Activated effector memory CD4-positive, alpha-beta T cell treated with anti-CD3 and anti-CD28 coated beads, Interleukin-2, amount 50 U/mL, for 16 hours (primary cell): ENCODE results near the gene DLX1.

Experiments
- DNase-seq: peaks from one replicate; pipeline ENCODE4 v3.0.0-alpha.2; 2020

Gene DLX1

DNA sequence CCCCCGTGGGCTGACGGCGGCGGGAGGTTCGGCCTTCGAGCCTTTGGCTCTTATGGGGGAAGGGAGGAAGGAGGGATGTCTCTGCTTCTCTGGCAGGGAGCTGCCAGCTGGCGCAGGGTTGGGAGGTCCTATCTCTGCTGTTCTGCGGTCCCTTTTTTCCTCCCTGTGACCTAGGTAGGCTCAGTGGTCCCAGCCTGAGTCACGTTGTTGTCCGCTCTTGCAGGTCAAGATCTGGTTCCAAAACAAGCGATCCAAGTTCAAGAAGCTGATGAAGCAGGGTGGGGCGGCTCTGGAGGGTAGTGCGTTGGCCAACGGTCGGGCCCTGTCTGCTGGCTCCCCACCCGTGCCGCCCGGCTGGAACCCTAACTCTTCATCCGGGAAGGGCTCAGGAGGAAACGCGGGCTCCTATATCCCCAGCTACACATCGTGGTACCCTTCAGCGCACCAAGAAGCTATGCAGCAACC, 2.5 kb downstream of the DLX1 start:
- DNase-seq, result no peak

DNA sequence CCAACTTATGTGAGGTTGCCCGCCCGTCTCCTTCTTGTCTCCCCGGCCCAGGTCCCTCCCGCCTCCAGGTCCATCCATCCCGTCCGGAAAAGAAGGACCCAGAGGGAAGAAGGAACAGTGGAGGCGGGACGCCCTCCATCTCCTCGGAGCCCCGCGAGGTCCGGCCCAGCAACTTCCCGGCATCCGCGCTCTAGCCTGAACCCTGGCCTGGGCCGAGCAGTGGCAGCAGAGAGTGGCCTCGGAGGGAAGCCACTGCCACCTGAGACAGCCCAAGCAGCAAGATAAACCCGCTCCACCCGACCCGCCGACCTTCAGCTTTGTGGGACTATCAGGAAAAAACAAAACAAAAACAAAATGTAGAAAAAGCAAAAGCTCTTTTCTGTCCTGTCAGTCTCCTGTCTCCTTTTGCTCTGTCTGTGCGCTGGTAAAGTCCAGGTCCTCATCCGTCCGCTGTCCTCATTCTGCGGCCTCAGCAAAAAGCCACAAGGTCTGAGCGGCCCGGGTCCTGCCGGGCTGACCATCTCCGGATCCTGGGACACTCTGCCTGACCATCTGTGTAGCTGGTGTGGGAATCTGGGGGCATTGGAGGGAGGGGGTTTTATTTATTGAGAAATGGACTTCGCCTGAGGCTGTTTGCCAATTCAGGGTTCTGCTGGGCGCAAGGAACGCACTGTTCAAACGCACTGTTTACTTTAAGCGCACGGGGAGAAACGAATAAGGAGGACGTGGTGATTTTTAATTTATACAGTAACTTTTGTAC, 3.1 kb downstream of the DLX1 start:
- no peak for DNase-seq

DNA sequence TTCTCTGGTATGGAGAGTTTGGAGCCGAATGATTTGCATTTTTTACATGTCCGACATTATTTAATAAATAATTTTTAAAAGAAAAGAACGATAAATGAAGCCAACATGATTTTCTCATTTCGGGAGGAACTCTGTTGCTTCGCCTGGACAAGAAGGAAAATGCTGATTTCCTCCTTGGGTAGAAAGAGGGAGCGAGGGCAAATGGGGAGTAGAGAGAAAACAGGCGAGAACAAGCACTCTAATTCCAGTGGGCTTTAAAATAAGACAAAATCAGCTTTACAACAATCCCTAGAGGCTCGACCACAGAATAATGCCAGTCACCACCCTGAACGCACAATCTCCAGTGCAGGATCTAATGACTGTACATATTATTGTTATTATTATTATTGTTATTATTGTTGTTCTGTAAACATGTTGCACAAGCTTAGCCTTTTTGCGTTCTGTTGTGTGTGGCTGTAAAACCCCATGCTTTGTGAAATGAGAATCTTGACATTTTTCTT, 3.7 kb downstream of the DLX1 start:
- no peak for DNase-seq

DNA sequence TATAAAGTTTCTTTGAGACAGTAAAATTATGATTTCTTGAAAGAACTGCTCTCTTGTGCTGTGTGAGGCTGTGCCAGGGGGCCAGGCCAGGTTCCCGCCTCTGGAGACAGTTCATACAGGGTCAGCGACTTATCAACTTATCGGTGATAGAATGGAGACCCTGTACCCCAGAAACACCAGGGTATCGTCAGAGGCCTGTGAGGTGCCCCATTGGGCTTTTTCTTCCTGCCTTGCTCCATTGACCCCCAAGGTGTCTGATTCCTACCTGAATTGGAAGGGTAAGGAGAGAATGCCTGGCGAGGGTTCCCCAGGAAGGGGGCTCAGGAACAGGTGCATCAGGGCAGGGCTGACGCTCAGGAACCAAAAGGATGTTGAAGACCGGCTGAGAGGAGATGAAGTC, 4.3 kb downstream of the DLX1 start:
- no peak for DNase-seq

DNA sequence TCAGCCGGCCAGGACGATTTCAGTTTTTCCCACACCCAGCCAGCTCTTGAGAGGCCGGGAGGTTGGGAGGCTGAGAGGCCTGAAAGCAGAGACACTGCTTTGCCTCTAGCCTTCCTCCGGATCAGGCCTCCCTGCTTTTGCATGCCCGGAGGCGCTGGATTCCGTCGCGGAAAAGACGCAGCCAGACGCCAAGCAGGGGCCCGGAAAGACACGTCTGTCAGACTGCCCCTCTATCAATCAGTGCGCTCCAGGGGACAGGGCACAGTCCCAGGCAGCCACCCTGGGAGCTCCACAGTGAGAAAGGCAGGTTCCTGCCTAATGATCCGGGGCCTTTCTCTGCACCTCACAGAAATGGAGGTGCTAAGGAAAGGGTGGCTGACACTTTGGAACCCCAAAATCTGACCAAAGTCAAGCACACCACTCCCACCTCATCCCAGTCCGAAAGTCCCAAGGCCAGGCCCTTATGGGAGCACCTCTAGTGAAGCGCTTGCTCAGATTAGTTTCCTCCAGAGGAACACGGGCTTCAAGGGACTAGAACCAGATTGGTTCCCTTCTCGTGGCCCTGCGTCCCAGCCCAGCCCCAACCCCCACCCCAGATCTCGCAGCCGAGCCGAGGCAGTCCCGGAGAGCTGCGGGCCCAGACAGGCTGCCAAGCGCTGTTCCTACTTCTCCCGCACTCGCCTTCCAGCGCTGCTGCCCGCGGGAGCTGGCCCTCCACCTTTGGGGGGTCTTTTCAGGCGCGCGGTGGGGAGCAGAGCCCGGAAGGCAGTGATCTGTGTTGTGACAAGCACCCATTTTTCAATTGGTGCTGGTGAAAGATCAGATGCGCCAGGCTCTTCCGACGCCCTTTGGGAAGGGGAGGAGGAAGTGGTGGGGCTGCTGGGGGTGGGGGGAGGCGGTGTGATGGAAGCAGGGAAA, 5.0 kb downstream of the DLX1 start:
- DNase-seq, result no peak

DNA sequence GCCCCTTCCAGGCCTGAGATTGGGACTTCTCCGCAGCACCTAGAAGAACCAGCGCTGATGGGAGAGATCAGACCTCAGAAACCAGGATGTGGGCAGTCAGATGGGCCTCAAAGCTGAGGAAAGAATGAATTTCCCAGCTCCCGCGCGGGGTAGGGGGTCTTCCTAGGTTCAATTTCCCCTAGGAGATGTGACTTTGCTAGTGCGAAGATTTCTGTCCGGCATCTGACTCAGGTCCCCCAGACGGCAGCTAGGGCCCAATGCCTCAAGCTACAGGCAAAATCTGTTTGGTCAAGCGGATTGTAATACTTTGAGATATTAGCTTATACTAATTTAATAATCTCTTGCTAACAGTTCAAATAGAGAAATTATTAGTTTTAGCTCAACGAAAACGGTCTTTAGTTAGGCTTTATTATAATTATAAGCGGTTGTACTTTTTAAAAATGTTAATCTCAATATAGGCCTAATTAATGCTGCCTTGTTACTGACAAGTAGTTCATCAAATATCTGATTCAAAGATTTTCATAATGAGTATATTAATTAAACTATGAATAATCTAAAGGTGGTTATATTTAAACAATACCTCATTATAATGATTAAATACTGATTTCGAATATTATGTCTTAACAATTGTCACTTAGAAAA, 5.8 kb downstream of the DLX1 start:
- DNase-seq, result no peak

DNA sequence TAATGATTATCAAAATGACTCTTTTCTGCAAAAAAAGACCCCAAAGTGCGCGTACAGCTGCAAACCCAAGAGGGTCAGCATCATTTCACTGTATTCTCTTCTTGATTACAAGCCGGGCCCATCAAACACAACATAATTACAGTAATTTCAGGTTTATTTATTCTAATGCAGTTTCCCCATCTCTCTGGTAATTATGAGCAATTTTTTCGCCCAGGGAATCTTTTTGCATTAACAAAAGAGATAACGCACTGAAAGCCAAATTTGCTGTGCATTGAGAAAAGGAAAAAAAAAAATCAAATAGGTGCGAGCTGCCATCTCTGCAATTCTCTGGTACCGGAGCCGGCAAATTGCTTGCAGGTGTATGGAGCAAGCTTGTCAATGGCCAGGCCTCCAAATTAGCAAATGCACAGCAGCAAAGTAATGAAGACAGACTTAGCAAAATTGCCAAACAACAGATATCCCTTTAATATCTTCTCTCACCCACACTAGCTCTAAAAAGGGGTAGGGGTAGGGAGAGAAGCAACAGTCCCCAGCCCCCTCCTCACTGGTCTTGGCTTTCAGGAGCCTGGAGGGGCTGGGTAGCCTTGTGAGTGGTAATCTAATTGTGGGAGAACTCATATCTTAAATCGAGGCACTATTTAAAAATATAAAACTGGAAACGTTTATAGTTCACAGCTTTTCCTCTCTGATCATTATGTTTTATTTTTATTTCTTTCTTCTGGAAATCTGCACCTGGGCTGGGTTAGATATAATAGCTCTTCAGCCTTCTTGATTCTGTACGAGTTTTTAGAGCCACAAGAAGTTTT, 6.7 kb downstream of the DLX1 start:
- no peak for DNase-seq

DNA sequence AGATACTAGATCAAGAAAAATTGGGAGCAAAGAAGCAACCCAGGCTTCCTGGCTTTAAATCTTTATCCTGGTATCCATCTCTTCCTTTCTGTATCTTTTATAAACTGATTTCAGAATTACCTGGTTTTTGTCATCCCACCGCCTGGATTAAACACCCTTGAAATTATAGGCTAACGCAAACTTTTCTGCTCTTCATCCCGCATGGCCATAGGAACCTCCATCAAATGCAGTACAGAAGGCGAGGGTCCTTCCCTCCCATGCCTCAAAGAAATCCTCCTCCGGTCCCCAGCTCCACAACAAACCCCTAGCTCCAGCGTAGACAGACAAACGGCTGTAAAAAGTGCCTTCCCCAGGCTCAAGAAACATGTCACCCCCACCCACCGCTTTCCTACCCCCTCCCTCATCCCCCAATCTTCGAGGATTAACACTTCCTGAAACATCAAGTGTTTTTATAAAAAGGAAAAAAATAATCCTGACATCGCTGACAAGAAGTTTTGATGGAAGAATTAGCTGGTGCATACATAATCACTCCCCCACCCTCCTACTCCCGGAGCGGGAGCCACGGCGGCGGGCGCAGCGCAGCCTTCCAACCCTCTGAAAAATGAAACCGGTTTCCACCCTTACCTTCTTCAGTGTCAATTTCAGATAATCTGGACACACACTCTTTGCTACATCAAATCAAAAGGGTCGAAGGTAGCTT, 7.6 kb downstream of the DLX1 start:
- no peak for DNase-seq

DNA sequence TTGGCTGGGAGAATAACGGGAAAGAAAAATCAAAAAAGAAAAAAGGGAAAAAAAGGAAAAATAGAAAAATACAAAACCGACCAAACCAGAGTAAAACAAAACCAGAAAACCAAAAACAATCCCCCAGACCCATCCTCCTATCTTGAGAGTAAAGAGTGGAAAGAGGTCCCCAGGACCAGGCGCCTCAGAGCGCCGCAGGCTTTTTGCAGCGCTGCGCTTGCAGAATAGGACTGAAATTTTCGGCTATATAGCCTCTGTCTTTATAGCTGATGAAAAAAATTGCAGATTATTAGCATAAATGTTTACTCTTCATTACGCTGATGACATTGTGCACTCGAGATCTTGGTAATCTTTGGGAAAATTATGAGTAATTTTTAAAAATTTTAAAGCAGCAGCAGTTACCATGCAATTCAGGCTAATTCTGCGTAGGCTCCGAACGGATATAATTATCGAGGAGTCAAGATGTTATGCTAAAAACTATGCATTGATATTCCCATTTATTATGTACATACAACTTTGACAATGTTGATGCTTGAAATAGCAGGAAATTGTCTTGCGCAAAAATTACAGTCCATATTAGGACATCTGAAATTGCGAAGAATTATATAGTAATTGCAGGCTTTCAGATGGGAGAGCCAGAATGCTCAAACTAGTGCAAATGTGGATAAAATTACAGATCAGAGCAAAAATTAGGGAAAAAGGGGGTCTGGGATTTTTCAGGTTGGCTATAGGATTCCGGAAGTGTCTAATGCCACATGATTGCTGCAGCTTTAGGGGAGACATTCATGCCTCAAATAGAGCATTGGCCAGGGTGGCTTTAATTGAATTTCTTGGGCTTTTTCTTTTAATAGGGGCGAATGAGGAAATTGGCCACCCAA, 8.3 kb downstream of the DLX1 start:
- no peak for DNase-seq

DNA sequence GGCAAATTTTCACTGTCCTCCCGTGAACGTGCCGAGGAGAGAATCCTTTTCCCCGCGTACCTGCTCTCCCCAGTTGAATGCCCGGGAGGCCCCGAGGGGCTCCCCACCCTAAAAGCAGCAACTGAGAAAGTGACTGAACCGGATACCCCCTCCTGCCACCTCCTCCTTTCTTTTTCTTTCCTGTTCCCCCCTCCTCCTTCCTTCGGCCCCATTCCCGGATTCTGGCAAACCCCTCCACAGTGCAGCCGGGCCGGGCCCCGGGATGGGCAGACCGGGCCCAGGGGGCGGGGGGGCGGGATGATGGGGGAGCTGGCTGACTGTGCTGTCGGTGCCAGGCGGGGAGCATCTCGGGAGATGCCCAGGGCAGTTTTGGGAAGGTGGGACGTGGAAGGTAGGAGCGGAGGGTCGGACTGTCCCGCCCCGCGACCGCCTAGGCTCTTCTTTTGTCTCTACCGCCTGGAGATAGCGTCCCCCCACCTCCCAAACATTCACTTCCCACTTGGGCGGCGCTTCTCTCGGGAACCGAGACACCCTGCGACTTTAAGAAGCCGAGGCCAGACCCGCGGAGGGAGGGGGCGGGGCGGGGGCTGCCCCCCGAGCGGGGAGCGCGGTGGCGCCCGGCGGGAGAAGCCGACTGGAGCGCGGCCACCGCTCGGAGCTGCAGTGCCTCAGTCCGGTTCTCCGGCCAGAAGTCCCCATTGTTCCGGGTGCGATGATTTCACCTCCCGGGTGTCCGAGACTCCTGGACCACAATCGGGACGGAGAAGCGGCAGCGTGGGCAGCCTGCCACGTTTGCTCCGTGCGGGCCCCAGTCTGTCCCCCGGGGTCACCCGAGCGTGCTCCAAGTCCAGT, 9.2 kb downstream of the DLX1 start:
- DNase-seq, result no peak

DNA sequence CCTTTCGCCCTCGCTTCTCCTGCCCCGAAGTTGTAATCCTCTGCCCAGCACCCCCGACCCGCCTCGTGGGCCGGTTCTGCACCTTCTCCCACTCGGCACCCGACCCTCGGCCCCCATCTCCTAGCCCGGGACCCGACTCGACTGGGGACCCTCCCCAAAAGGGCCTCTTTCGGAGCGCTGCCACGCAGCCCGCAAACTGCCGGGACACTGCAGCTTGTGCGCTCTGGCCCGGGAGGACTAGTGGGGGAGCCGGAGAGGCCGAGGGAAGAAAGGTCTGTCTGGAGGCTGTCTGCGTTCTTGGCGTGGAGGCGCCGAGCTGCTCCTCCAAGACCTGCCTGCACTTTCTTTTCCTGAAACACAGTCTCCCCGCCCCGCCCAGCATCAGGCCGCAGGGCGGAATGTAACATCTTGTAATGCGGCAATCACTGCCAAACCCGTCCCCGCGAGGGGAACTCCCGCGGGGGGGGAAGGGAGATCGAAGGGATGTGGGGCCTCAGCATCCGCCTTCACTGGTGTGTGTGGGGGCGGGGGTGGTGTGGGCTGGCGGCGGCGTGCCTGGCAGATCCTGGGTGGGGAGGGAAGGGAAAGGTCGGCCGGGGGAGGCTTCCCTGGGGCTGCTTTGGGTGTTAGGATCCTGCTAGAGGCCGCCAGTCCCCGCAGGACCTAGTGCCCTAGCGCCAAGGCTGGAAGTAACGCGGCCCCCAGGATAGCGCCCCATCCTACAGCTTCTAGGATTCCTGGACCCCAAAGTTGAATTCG, 10.0 kb downstream of the DLX1 start:
- DNase-seq, result peak; percentile 88

DNA sequence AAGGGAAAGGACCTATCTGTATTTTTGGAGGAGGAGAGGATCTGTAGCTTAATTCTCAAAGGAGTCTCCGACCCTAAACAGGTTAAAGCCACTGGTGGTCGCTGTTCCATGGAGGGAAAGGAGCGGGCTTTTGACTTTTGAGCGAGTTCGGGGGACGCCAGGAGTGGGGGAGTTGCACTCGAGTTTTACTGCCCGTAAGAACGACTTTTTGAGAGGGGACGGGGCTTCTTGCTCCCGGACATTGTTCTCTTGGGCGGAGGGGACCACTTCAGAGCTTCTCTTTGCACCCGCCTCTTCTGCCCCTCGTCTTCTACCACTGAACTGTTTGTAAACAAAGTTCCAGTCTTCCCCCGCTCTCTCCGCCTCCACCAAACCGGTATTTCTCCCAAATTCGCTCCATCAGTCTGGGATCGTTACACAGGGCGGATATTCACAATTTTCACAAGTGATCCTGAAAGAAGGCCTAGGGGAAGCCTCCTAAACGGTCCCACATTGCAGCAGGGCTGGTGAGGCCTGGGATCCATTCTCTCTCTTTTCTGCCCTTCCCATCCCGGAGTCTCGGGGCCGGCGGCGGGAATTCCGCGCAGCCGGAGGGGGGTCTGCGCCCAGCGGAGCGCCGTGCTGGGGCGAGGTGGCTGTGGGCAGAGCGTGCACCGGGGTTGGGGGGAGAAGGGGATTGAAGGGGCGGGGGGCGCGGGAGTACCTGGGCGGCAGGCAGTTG, 10.8 kb downstream of the DLX1 start:
- DNase-seq, result no peak

DNA sequence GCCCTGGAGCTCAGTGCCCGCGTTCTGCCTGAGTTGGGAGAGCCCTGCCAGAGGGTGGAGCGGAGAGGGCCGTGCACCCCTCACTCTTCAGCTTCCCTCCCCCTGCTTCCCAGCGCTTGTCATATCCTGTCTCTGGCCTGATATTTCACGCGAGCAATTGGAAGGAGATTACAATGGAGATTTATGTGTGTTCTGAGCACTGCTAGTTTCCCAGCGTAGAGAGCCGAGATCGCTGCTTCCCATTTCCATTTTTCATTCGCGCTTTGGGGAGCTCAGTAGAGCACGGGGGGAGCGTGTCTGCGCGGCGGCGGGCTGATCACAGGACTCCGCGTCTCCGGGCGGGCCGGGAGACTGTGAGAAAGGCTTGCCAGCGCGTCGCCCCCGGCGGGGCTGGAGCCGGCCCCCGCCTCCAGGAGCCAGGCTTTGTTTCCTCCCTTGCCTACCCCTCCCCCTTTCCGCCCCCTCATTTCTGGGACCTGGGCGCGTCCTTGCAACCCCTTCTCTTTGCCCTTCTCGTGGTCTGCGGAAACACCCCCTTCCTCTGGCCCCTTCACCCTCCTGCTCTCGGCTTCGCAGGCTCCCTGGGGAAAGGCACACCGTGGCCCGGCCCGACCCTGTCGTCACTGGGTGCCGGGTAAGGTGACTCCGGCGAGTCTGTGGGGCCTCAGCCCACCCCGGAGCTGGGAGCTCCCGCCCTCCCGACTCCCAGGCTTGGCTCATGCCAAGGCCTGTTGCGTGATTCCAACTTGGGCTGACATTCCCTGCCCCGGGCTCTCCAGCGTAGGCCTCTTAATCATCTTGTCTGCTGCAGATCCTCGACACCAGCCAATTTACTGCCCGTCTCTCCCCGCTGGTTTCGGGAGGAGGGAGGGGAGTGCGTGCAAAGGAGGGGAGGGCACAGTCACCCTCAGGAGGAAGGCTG, 11.6 kb downstream of the DLX1 start:
- DNase-seq, result no peak

DNA sequence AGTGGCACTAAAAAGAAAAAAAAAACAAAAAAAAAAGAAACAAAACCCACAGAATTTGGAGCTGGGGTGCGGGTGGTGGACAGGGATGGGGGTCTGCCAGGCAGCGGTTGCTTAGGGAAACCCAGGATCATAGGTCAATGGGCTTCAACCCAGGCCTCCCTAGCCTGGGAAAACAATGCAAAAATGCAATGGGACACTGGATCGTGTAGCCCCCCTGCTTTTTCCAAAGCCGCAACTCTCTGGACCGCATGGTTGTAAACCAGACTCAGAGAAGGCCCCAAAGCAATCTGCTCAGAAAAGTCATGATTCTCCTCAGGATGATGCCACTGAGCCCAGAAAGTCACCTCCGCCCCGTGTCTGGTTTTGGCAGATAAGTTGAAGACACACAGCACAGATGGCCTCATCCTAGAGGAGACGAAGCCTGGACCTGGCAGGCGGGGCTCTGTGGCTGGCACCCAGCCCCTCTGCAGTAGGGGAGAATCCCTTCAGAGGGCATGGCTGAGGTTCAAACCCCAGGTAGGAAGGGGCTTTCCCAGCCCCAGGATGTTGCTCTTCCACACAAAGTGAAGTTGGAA, 12.3 kb downstream of the DLX1 start:
- peak; percentile 64 for DNase-seq

DNA sequence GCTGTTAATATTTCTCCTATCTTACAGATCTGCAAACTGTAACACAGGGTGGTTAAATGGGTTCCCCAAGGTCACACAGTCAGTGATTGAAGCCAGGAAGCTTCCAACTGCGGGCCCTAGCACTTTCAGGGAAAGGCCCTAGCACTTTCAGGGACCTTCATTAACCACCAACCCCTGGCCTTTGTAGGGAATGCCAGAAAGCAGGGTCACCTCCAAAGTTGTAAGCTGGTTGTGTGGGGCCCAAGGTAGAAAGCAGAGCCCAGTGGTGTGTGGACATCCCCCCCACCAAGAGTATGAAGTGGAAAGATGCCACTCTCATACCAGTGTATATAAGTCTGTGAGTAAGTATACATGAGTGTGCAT, 13.0 kb downstream of the DLX1 start:
- DNase-seq, result no peak

DNA sequence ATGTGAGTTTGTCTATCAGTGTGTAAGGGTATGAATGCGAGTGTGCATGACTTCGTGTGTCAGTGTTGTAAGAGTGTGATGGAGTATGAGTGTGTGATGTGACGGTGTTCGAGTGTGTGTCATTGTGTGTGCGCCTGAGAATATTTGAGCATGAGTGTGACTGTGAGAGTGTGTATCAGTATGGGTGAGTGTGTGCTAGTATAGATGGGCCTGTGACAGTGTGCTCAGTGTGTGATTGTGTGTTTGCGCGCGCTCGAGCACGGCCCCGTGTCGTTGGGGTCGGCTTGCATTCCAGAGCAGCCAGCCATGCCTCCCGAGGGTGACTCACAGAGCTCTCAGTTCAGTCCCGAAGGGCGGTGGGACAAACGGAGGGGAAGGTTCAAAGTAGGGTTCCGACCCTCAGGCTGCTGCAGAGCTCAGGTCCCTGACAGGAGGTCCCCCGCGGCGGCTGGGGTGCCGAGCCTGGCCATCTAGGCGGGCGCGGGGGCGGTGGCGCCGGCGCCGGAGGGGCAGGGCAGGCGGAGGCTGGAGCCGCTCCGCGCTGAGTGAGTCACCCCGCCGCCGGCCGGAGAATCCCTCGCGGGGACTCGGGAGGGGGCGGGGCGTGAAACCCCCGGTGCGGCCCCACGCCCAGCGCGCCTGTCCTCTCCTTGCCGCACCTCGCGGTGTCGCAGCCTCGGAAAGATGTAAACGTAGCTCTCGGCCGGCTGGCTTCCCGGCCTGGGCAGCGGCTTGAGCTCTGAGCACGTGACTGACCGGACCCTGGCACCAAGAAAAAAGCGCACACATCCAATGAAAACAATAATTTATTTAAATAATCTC, 13.6 kb downstream of the DLX1 start:
- peak; percentile 81 for DNase-seq
